HG03039 (cell line): ENCODE measurements around the gene CHCHD6.

ENCODE experiments used
- ATAC-seq: cut with Tn5 transposase; IDR thresholded peaks from one replicate; pipeline ENCODE4 v1.9.1; 2021; ENCODE audit warnings: mild to moderate bottlenecking, moderate library complexity; ENCODE audit not compliant: unreplicated experiment

The CHCHD6 gene

GRCh38 chr3:127000761-127001160, 296.7 kb downstream of the CHCHD6 start:
- ATAC-seq, result no peak

DNA sequence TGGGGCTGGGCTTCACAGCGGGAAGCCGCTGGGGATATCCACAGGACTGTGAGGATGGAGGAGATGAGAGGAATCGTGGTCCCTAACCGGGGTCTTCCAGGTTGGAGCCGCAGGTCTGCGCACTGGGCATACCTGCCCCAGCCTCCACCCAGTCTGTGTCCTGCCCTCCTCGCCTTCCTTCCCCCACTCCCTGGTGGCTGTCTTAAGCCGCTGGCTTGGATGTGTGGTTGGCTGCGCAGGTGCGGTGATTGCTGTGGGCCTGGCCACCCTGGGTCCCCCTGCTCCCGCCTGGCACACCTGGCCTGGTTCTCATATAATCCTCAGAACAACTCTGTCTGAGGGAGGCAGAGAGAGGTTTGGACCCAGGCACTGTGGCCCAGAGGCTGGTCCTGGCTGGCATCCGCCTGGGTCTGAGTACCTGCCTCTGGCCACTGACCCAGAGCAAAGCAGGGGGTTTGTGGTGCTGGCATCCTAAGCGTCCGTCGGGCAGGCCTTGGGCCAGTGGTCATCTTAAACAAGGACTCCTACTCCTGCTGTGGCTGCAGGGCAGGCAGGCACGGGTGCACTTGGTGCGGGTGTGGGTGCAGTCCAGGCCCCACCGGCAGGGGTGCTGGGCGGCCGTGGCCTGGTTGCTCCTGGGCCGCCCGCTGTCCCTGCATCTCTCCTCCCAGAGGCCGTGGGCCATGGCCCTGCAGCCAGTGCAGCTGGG, 297.6 kb downstream of the CHCHD6 start:
- ATAC-seq, result no peak

DNA sequence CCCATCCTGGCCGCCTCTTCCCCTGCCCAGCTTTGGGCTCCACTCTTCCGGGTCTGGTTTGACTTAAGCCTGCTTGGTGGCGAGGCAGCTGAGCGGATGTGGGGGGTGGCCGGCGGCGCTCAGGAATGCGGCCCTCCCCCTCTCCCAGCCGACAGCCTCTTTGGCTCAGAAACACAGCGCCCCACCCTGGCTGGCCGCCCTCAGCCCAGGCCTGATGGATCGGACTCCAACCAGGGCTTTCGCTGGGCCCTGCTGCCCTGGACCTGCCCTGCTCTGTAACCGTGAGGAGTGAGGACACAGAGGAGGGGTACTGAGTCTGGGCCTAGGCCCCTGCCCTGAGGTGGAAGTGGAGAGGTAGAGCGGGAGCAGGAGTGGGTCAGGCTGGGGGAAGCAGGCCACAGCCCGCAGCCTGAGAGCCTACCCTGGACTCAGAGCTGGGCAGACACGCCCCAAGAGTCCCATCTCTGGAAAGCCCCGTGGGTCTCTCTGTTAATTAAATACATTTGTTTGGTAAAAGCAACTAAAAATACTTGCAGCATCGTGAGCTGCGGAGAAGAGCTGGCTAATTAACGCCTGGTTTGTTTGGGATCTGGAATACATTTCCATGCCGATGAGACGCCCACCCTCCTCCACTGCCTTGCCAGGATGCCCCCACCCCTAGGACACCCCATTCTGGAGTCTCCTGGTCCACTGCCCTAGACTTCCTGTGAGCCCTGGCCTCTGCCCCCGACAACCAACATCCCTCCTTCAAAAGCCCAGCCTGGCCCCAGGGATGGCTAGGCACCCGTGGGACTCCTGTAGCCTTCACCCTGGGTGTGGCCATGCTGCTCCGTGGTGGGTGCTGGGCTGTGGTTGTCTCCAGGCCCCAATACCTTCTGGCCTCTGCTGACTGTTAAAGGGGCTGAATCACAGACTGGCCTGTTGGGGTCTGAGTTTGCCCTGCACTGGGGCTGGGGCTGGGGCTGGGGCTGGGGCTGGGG, 298.4 kb downstream of the CHCHD6 start:
- ATAC-seq, result no peak

DNA sequence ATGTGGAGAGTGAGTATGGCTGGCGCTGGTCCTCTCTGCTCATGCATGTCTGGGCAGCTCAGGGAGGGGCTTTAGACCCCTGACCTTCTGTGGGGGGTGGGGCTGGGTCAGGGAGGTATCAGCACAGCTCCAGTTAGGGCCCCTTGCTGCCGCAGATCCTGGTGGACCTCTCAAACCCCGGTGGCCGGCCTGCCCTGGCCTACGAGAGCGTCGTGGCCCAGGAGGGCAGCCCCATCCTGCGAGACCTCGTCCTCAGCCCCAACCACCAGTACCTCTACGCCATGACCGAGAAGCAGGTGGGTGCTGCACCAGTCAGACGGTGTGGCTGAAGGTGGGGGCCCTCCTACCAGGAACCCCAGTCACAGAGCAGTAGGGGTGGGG, 299.1 kb downstream of the CHCHD6 start:
- ATAC-seq, result no peak

GRCh38 chr3:127003601-127004280, 299.7 kb downstream of the CHCHD6 start:
- no peak for ATAC-seq

DNA sequence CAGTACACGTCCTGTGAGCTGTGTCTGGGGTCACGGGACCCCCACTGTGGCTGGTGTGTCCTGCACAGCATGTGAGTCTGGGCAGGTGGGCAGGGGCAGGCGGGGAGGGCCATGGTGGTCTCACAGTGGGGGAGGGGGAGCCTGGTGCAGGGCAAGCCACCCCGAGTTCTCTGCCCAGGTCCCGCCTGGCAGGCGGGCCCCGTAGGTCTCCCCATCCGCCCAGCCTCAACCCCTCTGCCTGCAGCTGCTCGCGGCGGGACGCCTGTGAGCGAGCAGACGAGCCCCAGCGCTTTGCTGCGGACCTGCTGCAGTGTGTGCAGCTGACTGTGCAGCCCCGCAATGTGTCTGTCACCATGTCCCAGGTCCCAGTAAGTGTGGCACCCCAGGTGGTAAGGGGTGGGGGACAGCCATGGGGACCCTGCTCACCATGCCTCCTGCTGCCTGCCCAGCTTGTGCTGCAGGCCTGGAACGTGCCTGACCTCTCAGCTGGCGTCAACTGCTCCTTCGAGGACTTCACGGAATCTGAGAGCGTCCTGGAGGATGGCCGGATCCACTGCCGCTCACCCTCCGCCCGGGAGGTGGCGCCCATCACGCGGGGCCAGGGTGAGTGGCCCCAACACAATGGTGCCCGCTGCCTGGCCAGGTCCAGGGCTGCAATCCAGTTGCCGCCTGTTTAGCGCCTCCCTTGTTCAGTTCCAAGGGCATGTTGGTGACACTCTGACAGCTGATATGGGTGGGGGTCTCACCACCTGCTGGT, 300.8 kb downstream of the CHCHD6 start:
- no peak for ATAC-seq

GRCh38 chr3:127005864-127006500, 301.9 kb downstream of the CHCHD6 start:
- ATAC-seq, result no peak

DNA sequence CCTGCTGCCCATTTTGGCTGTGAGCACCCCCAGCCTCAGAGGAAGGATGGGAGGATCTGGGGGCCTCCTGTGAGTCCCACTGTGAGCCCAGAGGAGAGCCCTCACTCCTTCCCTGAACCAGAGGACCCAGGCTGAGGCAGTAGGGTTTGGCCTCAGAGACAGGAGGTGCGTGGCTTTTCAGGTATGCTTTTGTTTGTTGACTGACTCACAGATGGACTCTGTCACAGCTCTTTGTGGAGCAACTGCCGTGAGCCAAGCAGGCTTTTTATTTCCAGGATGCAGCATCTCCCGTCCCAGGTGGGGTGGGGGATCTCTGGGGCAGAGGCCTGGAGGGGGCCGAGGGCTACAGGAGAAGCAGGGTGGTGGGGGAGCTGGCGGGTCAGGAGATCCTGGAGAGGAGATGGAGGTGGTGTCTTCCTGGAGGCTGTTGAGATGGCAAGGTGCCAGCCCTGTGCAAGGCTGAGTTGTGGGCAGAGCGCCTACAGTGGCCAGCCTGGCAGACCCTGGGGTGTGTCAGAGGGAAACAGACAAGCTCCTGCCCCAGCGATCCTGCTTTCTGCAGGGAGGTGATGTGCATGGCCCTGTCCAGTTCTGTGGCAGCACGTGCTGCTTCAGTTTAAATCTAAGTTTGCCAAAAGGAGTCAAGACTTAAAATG, 302.9 kb downstream of the CHCHD6 start:
- no peak for ATAC-seq

DNA sequence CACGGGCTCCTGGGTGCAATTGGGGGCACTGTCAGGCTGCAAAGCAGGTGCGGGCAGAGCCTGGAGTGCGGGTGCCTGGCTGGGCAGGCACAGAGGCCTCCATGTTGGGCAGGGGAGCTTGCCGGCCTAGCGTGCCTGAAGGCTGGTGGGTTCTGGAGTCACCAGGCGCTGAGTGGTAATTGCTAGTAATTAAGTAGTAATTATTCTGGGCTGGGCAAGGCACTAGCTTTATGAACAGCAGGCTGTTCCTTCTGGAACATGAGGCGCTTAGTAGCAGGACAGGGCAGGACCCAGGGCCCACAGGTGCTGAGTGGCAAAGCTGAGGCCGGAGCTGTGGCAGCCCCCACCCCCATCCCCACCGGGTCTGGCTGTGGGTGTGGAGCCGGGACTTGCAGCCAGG, 304.2 kb downstream of the CHCHD6 start:
- no peak for ATAC-seq

DNA sequence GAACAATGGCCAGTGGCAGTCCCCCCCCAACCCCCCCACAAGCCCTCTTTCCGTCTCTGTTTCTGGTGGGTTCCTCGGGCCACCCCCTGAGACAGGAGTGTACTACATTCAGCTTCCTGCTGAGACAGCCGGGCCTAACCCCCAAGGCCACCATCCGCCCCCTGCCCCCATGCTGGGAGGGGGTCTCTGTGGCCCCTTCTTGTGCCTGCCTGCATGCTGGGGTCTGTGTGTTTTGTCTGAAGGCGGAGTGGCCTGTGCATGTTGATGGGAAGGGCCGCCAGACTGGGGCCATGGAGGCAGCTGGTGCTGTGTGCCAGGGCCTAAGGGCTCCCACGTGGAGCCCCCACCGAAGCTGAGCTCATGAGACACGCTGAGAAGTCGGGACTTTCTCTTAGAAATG, 305.5 kb downstream of the CHCHD6 start:
- no peak for ATAC-seq
